GM12865 (cell line): ENCODE measurements around the gene STT3B.
A peak's percentile ranks its signal among the peaks of the same experiment; 100 is the strongest.

Source experiments
- DNase-seq: peaks from one replicate; pipeline ENCODE4 v3.0.0; 2010; ENCODE audit warnings: low read depth
- H3K4me3 ChIP-seq: 2 replicates; pipeline ENCODE4 v1.5.1; 2011; ENCODE audit warnings: mild to moderate bottlenecking, low read depth, low read length, control low read depth
- CTCF ChIP-seq: IDR thresholded peaks from 2 replicates; pipeline ENCODE4 v1.5.1; 2011; ENCODE audit warnings: low read length, control low read depth, low read depth, inconsistent platforms; ENCODE audit not compliant: insufficient read depth; ENCODE audit errors: missing control alignments

Gene STT3B

GRCh38 chr3:31536497-31536896 lies 3.8 kb downstream of the STT3B start:
- no peak for DNase-seq
- TF ChIP-seq CTCF, result no peak
- peak overlapping the region; percentile 10; the same call in 1 of the 2 replicates for H3K4me3 ChIP-seq

- no peak for DNase-seq
- no peak overlapping the region for H3K4me3 ChIP-seq
- no peak for TF ChIP-seq CTCF
Observed at GRCh38 chr3:31538801-31539200, 6.1 kb downstream of the STT3B start.

- no peak for TF ChIP-seq CTCF
- no peak overlapping the region for H3K4me3 ChIP-seq
- DNase-seq, result no peak
Observed at GRCh38 chr3:31539275-31539674, 6.5 kb downstream of the STT3B start.

- TF ChIP-seq CTCF, result no peak
- no peak for DNase-seq
- no peak overlapping the region for H3K4me3 ChIP-seq
Observed at GRCh38 chr3:31541089-31541488, 8.4 kb downstream of the STT3B start.

- H3K4me3 ChIP-seq, result no peak overlapping the region
- no peak for DNase-seq
- no peak for TF ChIP-seq CTCF
Observed at GRCh38 chr3:31542246-31542645, 9.5 kb downstream of the STT3B start.

- DNase-seq, result no peak
- H3K4me3 ChIP-seq, result no peak overlapping the region
- no peak for TF ChIP-seq CTCF
Observed at GRCh38 chr3:31543375-31543774, 10.7 kb downstream of the STT3B start.

- no peak for DNase-seq
- no peak for TF ChIP-seq CTCF
- no peak overlapping the region for H3K4me3 ChIP-seq
Observed at GRCh38 chr3:31544634-31545033, 11.9 kb downstream of the STT3B start.
